CD4-positive, alpha-beta T cell (primary cell): ENCODE measurements around the gene TAS1R2. TPM values are rescaled to one million over a fixed set of nuclear protein-coding genes. Genes with fewer than 3 reads are reported as not detected.

Source experiments
- ATAC-seq: fragments of 200-7000 bp; cut with Tn5 transposase; one replicate; pipeline ENCODE4 v1.10.0; 2022; ENCODE audit warnings: mild to moderate bottlenecking; ENCODE audit not compliant: poor library complexity
- CTCF ChIA-PET: fragments of 350-600 bp; sonication (Branson Sonifier 250); formaldehyde crosslinking; loops from one replicate; lab custom pipeline; 2021; ENCODE audit warnings: antibody characterized with exemption, inconsistent platforms; lab: Charles Lee
- POLR2A ChIA-PET: fragments of 350-600 bp; sonication (Branson Sonifier 250); formaldehyde crosslinking; loops from one replicate; lab custom pipeline; 2021; ENCODE audit warnings: antibody characterized with exemption, inconsistent platforms; lab: Charles Lee
- DNase-seq, 14 experiments: peaks; one replicate each; pipeline ENCODE4 v3.0.0-alpha.2; 2013 to 2020; ENCODE audit warnings: mixed read lengths in 2 of 14
- H3K27ac ChIP-seq, 2 donors: one replicate each; pipeline versions ENCODE4 v1.5.1 to v1.7.0; 2013; ENCODE audit warnings: low read length in 2 of 2, low read depth in 1 of 2, mild to moderate bottlenecking in 1 of 2
- H3K27me3 ChIP-seq, 2 experiments: 1 replicate in 1 of 2; 2 replicates in 1 of 2; pipeline versions ENCODE4 v1.6.1 to v1.7.0; 2013; ENCODE audit warnings: low read length in 2 of 2, control low read depth in 1 of 2, mild to moderate bottlenecking in 1 of 2, moderate library complexity in 1 of 2; ENCODE audit not compliant: insufficient read depth in 2 of 2, control insufficient read depth in 1 of 2
- H3K36me3 ChIP-seq: one replicate; pipeline ENCODE4 v1.6.1; 2013; ENCODE audit warnings: low read length, control low read depth; ENCODE audit not compliant: insufficient read depth
- H3K4me1 ChIP-seq: one replicate; pipeline ENCODE4 v1.6.1; 2013; ENCODE audit warnings: low read length, control low read depth; ENCODE audit not compliant: insufficient read depth
- H3K4me3 ChIP-seq: one replicate; pipeline ENCODE4 v1.5.1; 2013; ENCODE audit warnings: mild to moderate bottlenecking, low read length, moderate library complexity
- H3K9me3 ChIP-seq, 2 experiments: 1 replicate in 1 of 2; 2 replicates in 1 of 2; pipeline versions ENCODE4 v1.6.1 to v1.7.0; 2013; ENCODE audit warnings: low read length in 2 of 2, mild to moderate bottlenecking in 2 of 2, control low read depth in 1 of 2, moderate library complexity in 1 of 2; ENCODE audit not compliant: control insufficient read depth in 1 of 2, insufficient read depth in 1 of 2
- H3K27ac Mint-ChIP-seq: one replicate; pipeline ENCODE4 v1.8.0; 2020; ENCODE audit warnings: mixed read lengths
- H3K27me3 Mint-ChIP-seq: one replicate; pipeline ENCODE4 v1.8.0; 2021; ENCODE audit warnings: mixed read lengths
- H3K36me3 Mint-ChIP-seq: one replicate; pipeline ENCODE4 v1.8.0; 2021; ENCODE audit warnings: low read depth, mixed read lengths
- H3K4me1 Mint-ChIP-seq: one replicate; pipeline ENCODE4 v1.8.0; 2021; ENCODE audit warnings: low read depth, mixed read lengths
- H3K4me3 Mint-ChIP-seq: one replicate; pipeline ENCODE4 v1.8.0; 2020; ENCODE audit warnings: mild to moderate bottlenecking, mixed read lengths
- H3K9me3 Mint-ChIP-seq: one replicate; pipeline ENCODE4 v1.8.0; 2020; ENCODE audit warnings: mixed read lengths
- intact Hi-C, 2 experiments: fragments of 100-400 bp; cut with DNase I in 1 of 2; cut with micrococcal nuclease in 1 of 2; formaldehyde crosslinking; loops; one replicate each; pipeline versions ENCODE4 v1.15.1 to v1.9.0; 2023 to 2025; cut with DNase I, micrococcal nuclease
- microRNA-seq: library from miRNA; unstranded; fragments of <30 nt; microRNA quantifications from one replicate; pipeline ENCODE4 v1.2.0, GENCODE V29; 2021; ENCODE audit warnings: borderline microRNAs expressed, borderline replicate concordance
- total RNA-seq, 174 experiments: library from RNA in 2 of 174; stranded (reverse) in 2 of 174; gene quantifications; one replicate each; pipeline ENCODE4 v1.2.3 and lab custom pipeline; 2021 to 2026
- TF ChIP-seq, protein P1 (sequence below): fragments of 200-600 bp; IDR thresholded peaks from one replicate; pipeline ENCODE4 v1.8.0; 2022; ENCODE audit warnings: antibody characterized with exemption, mild to moderate bottlenecking

The TAS1R2 gene
- total RNA-seq, 2 experiments from 2014 or later = not detected

DNA sequence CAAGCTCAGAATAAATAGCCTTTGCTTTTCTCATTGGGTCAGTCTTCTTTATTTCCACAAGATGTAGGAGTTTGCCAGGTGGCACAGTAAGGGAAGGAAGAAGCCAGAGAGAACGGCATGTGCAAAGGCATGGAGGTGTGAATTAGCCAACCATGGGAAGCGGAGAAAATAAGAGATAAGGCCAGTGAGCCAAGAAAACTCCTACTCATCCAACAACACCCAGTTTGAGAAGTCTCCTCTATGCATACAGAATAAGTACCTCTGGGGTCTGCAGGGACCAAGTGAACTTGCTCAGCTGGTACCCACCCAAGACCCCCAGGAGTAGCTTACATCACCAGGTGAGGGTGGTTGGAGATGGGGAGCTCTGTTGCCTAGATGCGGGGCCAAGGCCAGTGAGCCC lies 66.7 kb downstream of the TAS1R2 start:
- H3K4me3 Mint-ChIP-seq = no peak overlapping the region
- POLR2A ChIA-PET = no interaction called here
- ATAC-seq (no peak), DNase-seq (no peak)
- CTCF ChIA-PET = no interaction called here
- peaks cover 6 to 23% of the 10 kb centered on the region in 2 experiments for H3K9me3 ChIP-seq
- no peak overlapping the region for H3K27ac ChIP-seq
- H3K27ac Mint-ChIP-seq = no peak overlapping the region
- peaks cover 5% of the 10 kb centered on the region for H3K9me3 Mint-ChIP-seq
- H3K4me3 ChIP-seq = no peak overlapping the region
- H3K27me3 ChIP-seq = peaks cover 15 to 19% of the 10 kb centered on the region in 2 experiments
- no peaks in the 10 kb centered on the region for H3K36me3 ChIP-seq
- intact Hi-C loops = no loop called here
- TF ChIP-seq, protein P1, sequence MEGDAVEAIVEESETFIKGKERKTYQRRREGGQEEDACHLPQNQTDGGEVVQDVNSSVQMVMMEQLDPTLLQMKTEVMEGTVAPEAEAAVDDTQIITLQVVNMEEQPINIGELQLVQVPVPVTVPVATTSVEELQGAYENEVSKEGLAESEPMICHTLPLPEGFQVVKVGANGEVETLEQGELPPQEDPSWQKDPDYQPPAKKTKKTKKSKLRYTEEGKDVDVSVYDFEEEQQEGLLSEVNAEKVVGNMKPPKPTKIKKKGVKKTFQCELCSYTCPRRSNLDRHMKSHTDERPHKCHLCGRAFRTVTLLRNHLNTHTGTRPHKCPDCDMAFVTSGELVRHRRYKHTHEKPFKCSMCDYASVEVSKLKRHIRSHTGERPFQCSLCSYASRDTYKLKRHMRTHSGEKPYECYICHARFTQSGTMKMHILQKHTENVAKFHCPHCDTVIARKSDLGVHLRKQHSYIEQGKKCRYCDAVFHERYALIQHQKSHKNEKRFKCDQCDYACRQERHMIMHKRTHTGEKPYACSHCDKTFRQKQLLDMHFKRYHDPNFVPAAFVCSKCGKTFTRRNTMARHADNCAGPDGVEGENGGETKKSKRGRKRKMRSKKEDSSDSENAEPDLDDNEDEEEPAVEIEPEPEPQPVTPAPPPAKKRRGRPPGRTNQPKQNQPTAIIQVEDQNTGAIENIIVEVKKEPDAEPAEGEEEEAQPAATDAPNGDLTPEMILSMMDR = no peak
- H3K36me3 Mint-ChIP-seq = no peaks in the 10 kb centered on the region
- H3K4me1 ChIP-seq = no peaks in the 10 kb centered on the region
- no peaks in the 10 kb centered on the region for H3K4me1 Mint-ChIP-seq
- H3K27me3 Mint-ChIP-seq = peaks cover 59% of the 10 kb centered on the region

Small RNAs within 50 kb of the gene (microRNA-seq; reads per million reads assigned to microRNA genes)
- gene MIR1290 (not detected), gene MIR4695 (not detected)

Other genes with a start within 250 kb of the TAS1R2 start
- not detected for gene PAX7, start 228.8 kb downstream of the TAS1R2 start, total RNA-seq
- gene ALDH4A1, start 42.9 kb upstream of the TAS1R2 start, total RNA-seq = under 1 TPM; 0.61 to 0.71 TPM
- 100 to 1,000 TPM; 106 to 112 TPM for gene IFFO2, start 97.0 kb upstream of the TAS1R2 start, total RNA-seq